Measurements from ENCODE around the gene OR1A1. TPM values are rescaled to one million over a fixed set of nuclear protein-coding genes. Genes with fewer than 3 reads are reported as not detected.

OR1A1 gene, protein sequence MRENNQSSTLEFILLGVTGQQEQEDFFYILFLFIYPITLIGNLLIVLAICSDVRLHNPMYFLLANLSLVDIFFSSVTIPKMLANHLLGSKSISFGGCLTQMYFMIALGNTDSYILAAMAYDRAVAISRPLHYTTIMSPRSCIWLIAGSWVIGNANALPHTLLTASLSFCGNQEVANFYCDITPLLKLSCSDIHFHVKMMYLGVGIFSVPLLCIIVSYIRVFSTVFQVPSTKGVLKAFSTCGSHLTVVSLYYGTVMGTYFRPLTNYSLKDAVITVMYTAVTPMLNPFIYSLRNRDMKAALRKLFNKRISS
- polyA plus RNA-seq (2013, experiment 1 of 2), result not detected
- polyA plus RNA-seq (2013, experiment 2 of 2), result not detected

DNA sequence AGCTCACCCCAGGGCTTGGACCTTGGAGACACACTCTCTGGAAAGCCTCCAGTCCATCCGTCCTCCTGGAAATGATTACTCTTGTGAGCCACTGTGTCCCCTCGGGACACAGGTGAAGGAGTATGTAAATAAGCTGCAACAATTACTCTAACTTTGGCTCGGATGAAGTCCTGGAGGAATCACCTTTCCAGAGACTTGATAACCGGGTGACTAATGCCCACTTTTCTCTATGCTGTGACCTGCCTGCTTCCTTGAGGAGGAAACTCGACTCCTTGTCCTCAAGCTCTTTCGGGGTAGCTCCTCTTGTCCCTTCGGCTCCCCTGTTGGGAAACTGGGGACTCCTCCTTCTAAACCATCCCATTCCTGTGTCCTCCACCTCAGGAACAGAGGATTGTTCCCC, at the start of gene OR1A1:
Gene OR1A1 (plus strand): TSS at position 301 of the 400 bp plus-strand sequence. CDS start 7,954 bp downstream, outside the sequence.
- no peak within 1 kb of the TSS for H3K4me2 ChIP-seq (ENCODE audit: insufficient read depth, low read length, poor library complexity, severe bottlenecking)
- H3K18ac ChIP-seq (ENCODE audit: low read length), result no peak within 1 kb of the TSS
- H2BK5ac ChIP-seq (ENCODE audit: low read length), result no peak within 1 kb of the TSS
- no peak within 1 kb of the TSS for H2BK12ac ChIP-seq (ENCODE audit: low read length)
- no peak within 1 kb of the TSS for H3K4me3 ChIP-seq (ENCODE audit: low read length in 2 of 2)
- H3K9me3 ChIP-seq (replicated peaks in 1 of 2; ENCODE audit: control insufficient read depth in 2 of 2, insufficient read depth in 1 of 2, low read depth in 1 of 2, low read length in 2 of 2), result no peaks in the 10 kb centered on the region
- no CpG with 5 or more reads among the region's 7 CpGs for WGBS, 2 donors (ENCODE audit: extremely low coverage in 2 of 2, insufficient read length in 2 of 2, insufficient replicate concordance in 1 of 2)
- peaks cover 0 to 5% (median 0%) of the 10 kb centered on the region in 3 experiments for H3K27me3 ChIP-seq (ENCODE audit: control insufficient read depth in 3 of 3, insufficient read depth in 3 of 3, low read depth in 1 of 3, low read length in 3 of 3)
- H2AK5ac ChIP-seq (ENCODE audit: low read depth, low read length), result no peak within 1 kb of the TSS
- H3K9ac ChIP-seq (ENCODE audit: low read depth, low read length, poor library complexity), result no peak within 1 kb of the TSS
- no peak within 1 kb of the TSS for H3K14ac ChIP-seq (ENCODE audit: low read length)
- no peaks in the 10 kb centered on the region for H3K4me1 ChIP-seq (ENCODE audit: control insufficient read depth in 2 of 2, insufficient read depth in 1 of 2, low read depth in 1 of 2, low read length in 2 of 2)
- H3K4ac ChIP-seq (ENCODE audit: low read length), result no peak within 1 kb of the TSS
- H3K23ac ChIP-seq (ENCODE audit: low read depth, low read length, poor library complexity), result no peak within 1 kb of the TSS
- H2BK15ac ChIP-seq (ENCODE audit: low read length), result no peak within 1 kb of the TSS
- H2AFZ ChIP-seq (ENCODE audit: low read length), result no peak within 1 kb of the TSS
- H3K36me3 ChIP-seq (replicated peaks in 1 of 2; ENCODE audit: control insufficient read depth in 2 of 2, insufficient read depth in 2 of 2, low read length in 2 of 2), result no peaks in the 10 kb centered on the region
- H4K91ac ChIP-seq (ENCODE audit: low read depth, low read length, poor library complexity), result no peak within 1 kb of the TSS
- H4K8ac ChIP-seq (ENCODE audit: low read depth, low read length), result no peak within 1 kb of the TSS
- no peaks in the 10 kb centered on the region for H3K79me1 ChIP-seq (ENCODE audit: low read depth, low read length)
- no peak within 1 kb of the TSS for H2BK120ac ChIP-seq (ENCODE audit: low read depth, low read length)
- H3K27ac ChIP-seq (replicated peaks; ENCODE audit: low read length), result no peak within 1 kb of the TSS
- no peak for DNase-seq (ENCODE audit: low spot score)

DNA sequence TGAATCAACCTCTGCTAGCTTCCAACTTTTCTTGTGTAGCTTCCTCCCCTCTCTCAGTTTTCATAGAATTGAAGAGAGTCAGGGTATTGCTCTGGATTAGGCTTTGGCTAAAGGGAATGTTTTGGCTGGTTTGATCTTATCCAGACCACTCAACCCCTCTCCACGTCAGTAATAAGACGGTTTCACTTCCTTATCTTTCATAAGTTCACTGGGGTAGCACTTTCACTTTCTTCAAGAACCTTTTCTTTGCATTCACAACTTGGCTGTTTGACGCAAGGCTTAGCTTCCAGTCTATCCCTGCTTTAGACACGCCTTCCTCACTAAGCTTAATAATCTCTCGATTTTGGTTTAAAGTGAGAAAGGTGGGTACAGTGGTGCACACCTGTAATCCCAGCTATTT, 39.9 kb upstream of the OR1A1 start:
- Histone ChIP-seq H3K14ac (ENCODE audit: low read length) (no peak overlapping the region), H2BK120ac (ENCODE audit: low read depth, low read length) (no peak overlapping the region), H4K91ac (ENCODE audit: low read depth, low read length, poor library complexity) (no peak overlapping the region), H3K4me3 (ENCODE audit: low read length in 2 of 2) (no peak overlapping the region), H4K8ac (ENCODE audit: low read depth, low read length) (no peak overlapping the region), H3K27ac (replicated peaks; ENCODE audit: low read length) (no peak overlapping the region), H3K18ac (ENCODE audit: low read length) (no peak overlapping the region), H3K4me2 (ENCODE audit: insufficient read depth, low read length, poor library complexity, severe bottlenecking) (no peak overlapping the region), H3K4ac (ENCODE audit: low read length) (no peak overlapping the region), H3K9me3 (replicated peaks in 1 of 2; ENCODE audit: control insufficient read depth in 2 of 2, insufficient read depth in 1 of 2, low read depth in 1 of 2, low read length in 2 of 2) (peaks cover 4 to 9% of the 10 kb centered on the region in 2 donors), H2BK12ac (ENCODE audit: low read length) (no peak overlapping the region), H3K79me1 (ENCODE audit: low read depth, low read length) (no peaks in the 10 kb centered on the region), H2AK5ac (ENCODE audit: low read depth, low read length) (no peak overlapping the region), H3K9ac (ENCODE audit: low read depth, low read length, poor library complexity) (no peak overlapping the region), H3K23ac (ENCODE audit: low read depth, low read length, poor library complexity) (no peak overlapping the region), H2AFZ (ENCODE audit: low read length) (no peak overlapping the region), H2BK5ac (ENCODE audit: low read length) (no peak overlapping the region), H3K27me3 (ENCODE audit: control insufficient read depth in 3 of 3, insufficient read depth in 3 of 3, low read depth in 1 of 3, low read length in 3 of 3) (no peaks in the 10 kb centered on the region), H3K4me1 (ENCODE audit: control insufficient read depth in 2 of 2, insufficient read depth in 1 of 2, low read depth in 1 of 2, low read length in 2 of 2) (no peaks in the 10 kb centered on the region), H2BK15ac (ENCODE audit: low read length) (no peak overlapping the region), H3K36me3 (replicated peaks in 1 of 2; ENCODE audit: control insufficient read depth in 2 of 2, insufficient read depth in 2 of 2, low read length in 2 of 2) (no peaks in the 10 kb centered on the region)
- DNase-seq (ENCODE audit: low spot score), result no peak
- no CpG with 5 or more reads among the region's 5 CpGs for WGBS, 2 donors (ENCODE audit: extremely low coverage in 2 of 2, insufficient read length in 2 of 2, insufficient replicate concordance in 1 of 2)

DNA sequence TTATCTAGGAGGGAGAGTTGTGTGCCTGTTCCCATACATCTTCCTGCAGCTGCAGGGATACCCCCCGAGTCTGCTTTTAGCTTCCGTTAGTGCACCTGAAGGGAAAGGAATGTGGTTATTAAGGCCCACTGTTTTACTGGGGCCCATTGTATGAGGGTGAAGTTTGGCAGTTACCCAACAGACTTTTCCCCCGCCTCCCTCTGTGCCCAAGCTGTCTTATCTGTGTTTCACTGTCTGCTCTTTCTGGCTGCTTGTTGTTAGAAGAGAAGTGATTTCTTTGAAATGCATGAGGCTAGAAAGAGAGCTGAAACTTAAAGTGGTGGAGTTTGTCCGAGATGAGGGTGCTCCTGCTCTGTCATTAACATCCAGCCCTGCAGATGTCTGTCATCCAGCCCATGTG, 17.5 kb upstream of the OR1A1 start:
- Histone ChIP-seq H3K23ac (ENCODE audit: low read depth, low read length, poor library complexity) (no peak overlapping the region), H2AK5ac (ENCODE audit: low read depth, low read length) (no peak overlapping the region), H3K36me3 (replicated peaks in 1 of 2; ENCODE audit: control insufficient read depth in 2 of 2, insufficient read depth in 2 of 2, low read length in 2 of 2) (no peaks in the 10 kb centered on the region), H3K27me3 (ENCODE audit: control insufficient read depth in 3 of 3, insufficient read depth in 3 of 3, low read depth in 1 of 3, low read length in 3 of 3) (peaks cover 0 to 3% (median 0%) of the 10 kb centered on the region in 3 experiments), H3K9ac (ENCODE audit: low read depth, low read length, poor library complexity) (no peak overlapping the region), H2AFZ (ENCODE audit: low read length) (no peak overlapping the region), H3K4me1 (ENCODE audit: control insufficient read depth in 2 of 2, insufficient read depth in 1 of 2, low read depth in 1 of 2, low read length in 2 of 2) (no peaks in the 10 kb centered on the region), H4K8ac (ENCODE audit: low read depth, low read length) (no peak overlapping the region), H3K4ac (ENCODE audit: low read length) (no peak overlapping the region), H4K91ac (ENCODE audit: low read depth, low read length, poor library complexity) (no peak overlapping the region), H2BK5ac (ENCODE audit: low read length) (no peak overlapping the region), H2BK15ac (ENCODE audit: low read length) (no peak overlapping the region), H2BK120ac (ENCODE audit: low read depth, low read length) (no peak overlapping the region), H3K4me3 (ENCODE audit: low read length in 2 of 2) (no peak overlapping the region), H3K27ac (replicated peaks; ENCODE audit: low read length) (no peak overlapping the region), H3K14ac (ENCODE audit: low read length) (no peak overlapping the region), H3K79me1 (ENCODE audit: low read depth, low read length) (no peaks in the 10 kb centered on the region), H2BK12ac (ENCODE audit: low read length) (no peak overlapping the region), H3K4me2 (ENCODE audit: insufficient read depth, low read length, poor library complexity, severe bottlenecking) (no peak overlapping the region), H3K18ac (ENCODE audit: low read length) (no peak overlapping the region), H3K9me3 (replicated peaks in 1 of 2; ENCODE audit: control insufficient read depth in 2 of 2, insufficient read depth in 1 of 2, low read depth in 1 of 2, low read length in 2 of 2) (no peaks in the 10 kb centered on the region)
- no CpG with 5 or more reads among the region's 4 CpGs for whole genome bisulfite sequencing, 2 donors (ENCODE audit: extremely low coverage in 2 of 2, insufficient read length in 2 of 2, insufficient replicate concordance in 1 of 2)
- DNase-seq (ENCODE audit: low spot score), result no peak

DNA sequence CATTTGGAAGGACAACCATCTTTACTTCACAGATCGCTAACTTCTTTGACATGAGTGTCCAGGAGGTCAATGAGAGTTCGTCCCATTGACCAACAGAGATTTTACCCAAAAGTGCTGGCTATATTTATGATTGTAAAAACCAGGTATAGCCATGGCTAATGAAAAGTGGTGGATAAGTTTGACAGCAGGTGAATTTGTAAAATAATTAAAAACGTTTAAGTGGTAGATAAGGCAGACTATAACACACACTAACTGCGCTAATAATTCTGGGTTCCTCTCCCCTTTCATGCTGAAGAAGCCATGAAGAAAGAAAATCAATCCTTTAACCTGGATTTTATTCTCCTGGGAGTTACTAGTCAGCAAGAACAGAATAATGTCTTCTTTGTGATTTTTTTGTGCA, 10.2 kb upstream of the OR1A1 start, which contains the start of gene OR1A2:
Gene OR1A2 (plus strand): TSS at position 301 of the 400 bp plus-strand sequence. CDS start 0 bp downstream, at position 301.
- peaks cover 0 to 3% of the 10 kb centered on the region in 2 donors for H3K9me3 ChIP-seq (replicated peaks in 1 of 2; ENCODE audit: control insufficient read depth in 2 of 2, insufficient read depth in 1 of 2, low read depth in 1 of 2, low read length in 2 of 2)
- H3K27me3 ChIP-seq (ENCODE audit: control insufficient read depth in 3 of 3, insufficient read depth in 3 of 3, low read depth in 1 of 3, low read length in 3 of 3), result peaks cover 0 to 4% (median 0%) of the 10 kb centered on the region in 3 experiments
- no peak within 1 kb of the TSS for H4K8ac ChIP-seq (ENCODE audit: low read depth, low read length)
- H3K9ac ChIP-seq (ENCODE audit: low read depth, low read length, poor library complexity), result no peak within 1 kb of the TSS
- H3K4me3 ChIP-seq (ENCODE audit: low read length in 2 of 2), result no peak within 1 kb of the TSS
- H3K4ac ChIP-seq (ENCODE audit: low read length), result no peak within 1 kb of the TSS
- no peak within 1 kb of the TSS for H3K18ac ChIP-seq (ENCODE audit: low read length)
- WGBS, 2 donors (ENCODE audit: extremely low coverage in 2 of 2, insufficient read length in 2 of 2, insufficient replicate concordance in 1 of 2), result no CpG with 5 or more reads among the region's 4 CpGs
- H2AFZ ChIP-seq (ENCODE audit: low read length), result no peak within 1 kb of the TSS
- H2BK12ac ChIP-seq (ENCODE audit: low read length), result no peak within 1 kb of the TSS
- no peak within 1 kb of the TSS for H4K91ac ChIP-seq (ENCODE audit: low read depth, low read length, poor library complexity)
- H3K23ac ChIP-seq (ENCODE audit: low read depth, low read length, poor library complexity), result no peak within 1 kb of the TSS
- H2BK15ac ChIP-seq (ENCODE audit: low read length), result no peak within 1 kb of the TSS
- no peak within 1 kb of the TSS for H2BK5ac ChIP-seq (ENCODE audit: low read length)
- H2AK5ac ChIP-seq (ENCODE audit: low read depth, low read length), result no peak within 1 kb of the TSS
- no peaks in the 10 kb centered on the region for H3K79me1 ChIP-seq (ENCODE audit: low read depth, low read length)
- H3K27ac ChIP-seq (replicated peaks; ENCODE audit: low read length), result no peak within 1 kb of the TSS
- H3K4me2 ChIP-seq (ENCODE audit: insufficient read depth, low read length, poor library complexity, severe bottlenecking), result no peak within 1 kb of the TSS
- no peaks in the 10 kb centered on the region for H3K4me1 ChIP-seq (ENCODE audit: control insufficient read depth in 2 of 2, insufficient read depth in 1 of 2, low read depth in 1 of 2, low read length in 2 of 2)
- H2BK120ac ChIP-seq (ENCODE audit: low read depth, low read length), result no peak within 1 kb of the TSS
- no peak for DNase-seq (ENCODE audit: low spot score)
- no peak within 1 kb of the TSS for H3K14ac ChIP-seq (ENCODE audit: low read length)
- no peaks in the 10 kb centered on the region for H3K36me3 ChIP-seq (replicated peaks in 1 of 2; ENCODE audit: control insufficient read depth in 2 of 2, insufficient read depth in 2 of 2, low read length in 2 of 2)
